ENCODE results near the gene AXIN1.
"Not testable (repeated sequence)": the region's sequence is repeated elsewhere in the genome, so short reads cannot be mapped to it uniquely, and the experiment has no call there.

AXIN1 gene

GRCh38 chr16:364595-365491 lies 12.3 kb upstream of the AXIN1 start:
- DNase-seq (ENCODE audit: insufficient read length), result no peak
- TF ChIP-seq POLR2A (IDR thresholded peaks at IDR 0.05; ENCODE audit: low read depth, low read length), result no peak
- TF ChIP-seq TAF1 (IDR thresholded peaks at IDR 0.05; ENCODE audit: borderline replicate concordance, low read depth, low read length), result no peak
- no peak for TF ChIP-seq POLR2AphosphoS5 (IDR thresholded peaks at IDR 0.05; ENCODE audit: low read depth, low read length)
- FAIRE-seq, result no peak

- TF ChIP-seq TAF1 (IDR thresholded peaks at IDR 0.05; ENCODE audit: borderline replicate concordance, low read depth, low read length) (no peak), POLR2A (IDR thresholded peaks at IDR 0.05; ENCODE audit: low read depth, low read length) (no peak), POLR2AphosphoS5 (IDR thresholded peaks at IDR 0.05; ENCODE audit: low read depth, low read length) (no peak)
- FAIRE-seq (no peak), DNase-seq (ENCODE audit: insufficient read length) (no peak)
Measured at GRCh38 chr16:363766-364490, 11.4 kb upstream of the AXIN1 start.

- FAIRE-seq, result no peak
- DNase-seq (ENCODE audit: insufficient read length), result no peak
- no peak for TF ChIP-seq POLR2A (IDR thresholded peaks at IDR 0.05; ENCODE audit: low read depth, low read length)
- no peak for TF ChIP-seq TAF1 (IDR thresholded peaks at IDR 0.05; ENCODE audit: borderline replicate concordance, low read depth, low read length)
- no peak for TF ChIP-seq POLR2AphosphoS5 (IDR thresholded peaks at IDR 0.05; ENCODE audit: low read depth, low read length)
Measured at GRCh38 chr16:363110-363765, 10.7 kb upstream of the AXIN1 start.

- not testable (repeated sequence) for FAIRE-seq; DNase-seq (ENCODE audit: insufficient read length)
Measured at GRCh38 chr16:362702-362999, 10.1 kb upstream of the AXIN1 start.

- DNase-seq (ENCODE audit: insufficient read length) (peak; percentile 97), FAIRE-seq (peak; percentile 98)
- TF ChIP-seq POLR2AphosphoS5 (IDR thresholded peaks at IDR 0.05; ENCODE audit: low read depth, low read length) (no peak), TAF1 (IDR thresholded peaks at IDR 0.05; ENCODE audit: borderline replicate concordance, low read depth, low read length) (no peak), POLR2A (IDR thresholded peaks at IDR 0.05; ENCODE audit: low read depth, low read length) (no peak)
Measured at GRCh38 chr16:361872-362701, 9.6 kb upstream of the AXIN1 start.

GRCh38 chr16:361341-361871 lies 8.9 kb upstream of the AXIN1 start:
- no peak for TF ChIP-seq POLR2AphosphoS5 (IDR thresholded peaks at IDR 0.05; ENCODE audit: low read depth, low read length)
- TF ChIP-seq TAF1 (IDR thresholded peaks at IDR 0.05; ENCODE audit: borderline replicate concordance, low read depth, low read length), result no peak
- FAIRE-seq (no peak), DNase-seq (ENCODE audit: insufficient read length) (no peak)

GRCh38 chr16:360698-361336 lies 8.3 kb upstream of the AXIN1 start:
- no peak for FAIRE-seq
- no peak for DNase-seq (ENCODE audit: insufficient read length)
- TF ChIP-seq POLR2A (IDR thresholded peaks at IDR 0.05; ENCODE audit: low read depth, low read length), result no peak
- no peak for TF ChIP-seq TAF1 (IDR thresholded peaks at IDR 0.05; ENCODE audit: borderline replicate concordance, low read depth, low read length)
- no peak for TF ChIP-seq POLR2AphosphoS5 (IDR thresholded peaks at IDR 0.05; ENCODE audit: low read depth, low read length)

GRCh38 chr16:359871-360697 lies 7.6 kb upstream of the AXIN1 start:
- FAIRE-seq (no peak), DNase-seq (ENCODE audit: insufficient read length) (no peak)
- TF ChIP-seq POLR2AphosphoS5 (IDR thresholded peaks at IDR 0.05; ENCODE audit: low read depth, low read length) (no peak), POLR2A (IDR thresholded peaks at IDR 0.05; ENCODE audit: low read depth, low read length) (no peak), TAF1 (IDR thresholded peaks at IDR 0.05; ENCODE audit: borderline replicate concordance, low read depth, low read length) (no peak)

GRCh38 chr16:359067-359763 lies 6.7 kb upstream of the AXIN1 start:
- TF ChIP-seq POLR2AphosphoS5 (IDR thresholded peaks at IDR 0.05; ENCODE audit: low read depth, low read length) (no peak), TAF1 (IDR thresholded peaks at IDR 0.05; ENCODE audit: borderline replicate concordance, low read depth, low read length) (no peak), POLR2A (IDR thresholded peaks at IDR 0.05; ENCODE audit: low read depth, low read length) (no peak)
- FAIRE-seq (no peak), DNase-seq (ENCODE audit: insufficient read length) (no peak)

All from GM12892 (cell line).